Mucosa of stomach (tissue), 1 donor: ENCODE results near the gene CCSER1.

Experiments
- H3K27me3 ChIP-seq: one replicate; pipeline ENCODE4 v1.7.0; 2013; ENCODE audit warnings: mild to moderate bottlenecking, low read length; ENCODE audit not compliant: control insufficient read depth, insufficient read depth
- H3K36me3 ChIP-seq: one replicate; pipeline ENCODE4 v1.7.0; 2013; ENCODE audit warnings: low read length; ENCODE audit not compliant: control insufficient read depth, insufficient read depth
- H3K4me1 ChIP-seq: one replicate; pipeline ENCODE4 v1.7.0; 2013; ENCODE audit warnings: mild to moderate bottlenecking, low read length; ENCODE audit not compliant: control insufficient read depth, insufficient read depth
- H3K4me3 ChIP-seq: one replicate; pipeline ENCODE4 v1.7.0; 2013; ENCODE audit warnings: low read length
- H3K9ac ChIP-seq: one replicate; pipeline ENCODE4 v1.7.0; 2013; ENCODE audit warnings: mild to moderate bottlenecking, low read length, moderate library complexity
- H3K9me3 ChIP-seq: one replicate; pipeline ENCODE4 v1.7.0; 2013; ENCODE audit warnings: mild to moderate bottlenecking, low read length, moderate library complexity; ENCODE audit not compliant: control insufficient read depth
- donor health status: Pancreatic carcinoma.

The CCSER1 gene

GRCh38 chr4:90211174-90211573, 84.0 kb downstream of the CCSER1 start:
- H3K4me1 ChIP-seq = peaks cover 11% of the 10 kb centered on the region
- no peaks in the 10 kb centered on the region for H3K36me3 ChIP-seq
- no peak overlapping the region for H3K4me3 ChIP-seq
- H3K9ac ChIP-seq = no peak overlapping the region
- H3K27me3 ChIP-seq = no peaks in the 10 kb centered on the region
- no peaks in the 10 kb centered on the region for H3K9me3 ChIP-seq

- no peaks in the 10 kb centered on the region for H3K27me3 ChIP-seq
- H3K9me3 ChIP-seq = no peaks in the 10 kb centered on the region
- peaks cover 2% of the 10 kb centered on the region for H3K4me1 ChIP-seq
- H3K9ac ChIP-seq = no peak overlapping the region
- no peak overlapping the region for H3K4me3 ChIP-seq
- H3K36me3 ChIP-seq = no peaks in the 10 kb centered on the region
These were observed 88.1 kb downstream of the CCSER1 start for GRCh38 chr4:90215286-90215685.

DNA sequence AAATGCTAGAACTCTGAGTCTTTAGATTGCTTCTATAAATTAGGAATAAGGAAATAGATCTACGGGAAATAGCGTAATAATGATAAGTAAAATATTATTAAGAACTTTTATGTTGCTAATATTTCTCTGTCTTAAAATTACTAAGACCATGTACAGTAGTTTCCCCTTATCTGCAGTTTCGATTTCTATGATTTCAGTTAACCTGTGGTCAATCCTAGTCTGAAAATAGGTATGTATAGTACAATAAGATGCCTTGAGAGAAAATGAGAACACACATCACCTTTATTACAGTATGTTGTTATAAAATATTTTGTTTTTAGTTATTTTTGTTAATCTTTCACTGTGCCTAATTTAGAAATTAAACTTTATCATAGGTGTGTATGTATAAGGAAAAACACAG, 92.6 kb downstream of the CCSER1 start:
- H3K9me3 ChIP-seq = no peaks in the 10 kb centered on the region
- no peaks in the 10 kb centered on the region for H3K4me1 ChIP-seq
- no peak overlapping the region for H3K9ac ChIP-seq
- no peaks in the 10 kb centered on the region for H3K27me3 ChIP-seq
- H3K4me3 ChIP-seq = no peak overlapping the region
- no peaks in the 10 kb centered on the region for H3K36me3 ChIP-seq

DNA sequence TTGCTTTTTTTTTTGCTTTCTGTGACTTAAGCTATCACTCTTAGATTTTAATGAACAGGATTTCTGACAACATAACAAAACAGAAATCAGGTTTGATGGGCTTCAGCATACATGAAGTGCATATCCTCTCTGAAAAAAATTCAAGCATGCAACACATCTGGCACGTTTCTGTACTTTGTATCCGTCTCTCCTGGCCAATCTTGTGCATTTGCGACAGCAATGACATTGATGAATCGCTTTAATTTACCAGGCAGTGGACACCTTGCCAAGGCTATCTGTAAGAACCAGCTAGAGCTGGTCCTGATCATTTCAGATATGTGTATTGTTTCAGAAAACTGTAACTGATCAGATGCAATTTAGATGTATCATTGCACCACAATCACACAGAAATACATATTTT, 93.3 kb downstream of the CCSER1 start:
- Histone ChIP-seq H3K36me3 (no peaks in the 10 kb centered on the region), H3K9ac (no peak overlapping the region), H3K27me3 (no peaks in the 10 kb centered on the region), H3K4me1 (no peaks in the 10 kb centered on the region), H3K9me3 (no peaks in the 10 kb centered on the region), H3K4me3 (no peak overlapping the region)

DNA sequence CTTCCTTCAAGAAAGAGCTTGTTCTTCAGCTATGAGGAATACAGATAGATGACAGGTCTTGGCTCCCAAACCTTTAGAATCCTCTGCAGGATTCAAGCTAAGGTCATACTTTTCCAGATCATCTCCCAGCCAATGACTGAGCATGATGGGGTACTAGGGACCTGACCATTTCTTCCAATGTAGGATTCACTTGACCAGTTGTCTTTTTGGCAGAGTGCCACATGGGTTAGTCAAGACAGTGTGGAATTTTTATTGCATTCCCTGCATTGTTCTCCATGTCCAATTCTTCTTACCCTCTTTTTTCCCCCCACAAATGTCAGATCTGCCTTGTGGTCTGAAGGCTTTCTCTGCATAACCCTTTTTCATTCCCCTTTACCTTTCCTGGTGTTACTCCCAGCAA, 99.5 kb downstream of the CCSER1 start:
- Histone ChIP-seq H3K9me3 (no peaks in the 10 kb centered on the region), H3K4me3 (no peak overlapping the region), H3K9ac (no peak overlapping the region), H3K27me3 (no peaks in the 10 kb centered on the region), H3K36me3 (no peaks in the 10 kb centered on the region), H3K4me1 (no peaks in the 10 kb centered on the region)

- Histone ChIP-seq H3K9me3 (no peaks in the 10 kb centered on the region), H3K27me3 (no peaks in the 10 kb centered on the region), H3K36me3 (no peaks in the 10 kb centered on the region), H3K4me1 (no peaks in the 10 kb centered on the region), H3K4me3 (no peak overlapping the region), H3K9ac (no peak overlapping the region)
These were observed 100.0 kb downstream of the CCSER1 start for GRCh38 chr4:90227177-90227576.

- Histone ChIP-seq H3K36me3 (no peaks in the 10 kb centered on the region), H3K9ac (no peak overlapping the region), H3K4me1 (no peaks in the 10 kb centered on the region), H3K9me3 (no peaks in the 10 kb centered on the region), H3K27me3 (no peaks in the 10 kb centered on the region), H3K4me3 (no peak overlapping the region)
These were observed 107.8 kb downstream of the CCSER1 start for GRCh38 chr4:90234916-90235547.

DNA sequence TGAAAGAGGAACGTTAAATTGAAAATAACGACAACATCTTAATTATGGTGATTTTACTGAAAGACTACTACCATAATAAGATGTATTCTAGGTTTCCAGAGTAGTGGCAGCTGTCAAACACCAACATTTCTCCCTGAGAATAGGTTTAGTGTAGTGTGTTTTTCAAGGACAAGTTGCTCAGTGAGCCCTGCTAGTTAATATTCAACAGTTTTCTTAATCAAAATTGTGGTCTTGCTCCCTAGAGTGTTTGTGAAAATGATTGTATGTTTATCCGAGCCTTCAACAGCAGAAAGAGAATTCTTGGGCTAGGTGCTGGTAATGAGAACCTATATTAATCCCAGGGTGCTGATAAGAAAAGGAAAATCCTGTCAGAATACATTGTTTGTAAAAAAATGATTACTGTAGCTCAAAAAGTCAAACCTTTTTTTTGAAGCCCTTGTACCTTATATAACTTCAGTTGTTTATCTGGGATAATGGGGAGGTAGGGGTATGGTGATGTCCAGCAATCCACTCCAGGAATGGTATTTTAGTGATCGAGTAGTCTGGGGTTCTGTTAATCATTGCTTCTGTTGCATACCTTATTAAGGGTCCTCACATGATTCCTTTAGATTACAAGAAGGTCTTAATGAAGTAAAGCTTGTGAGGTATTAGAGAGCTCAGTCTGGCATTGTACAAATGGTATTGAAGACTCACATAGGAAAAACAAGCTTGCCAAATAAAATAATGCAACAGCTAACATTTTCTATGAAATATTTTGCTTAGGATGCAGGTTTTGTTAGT, 110.7 kb downstream of the CCSER1 start:
- no peaks in the 10 kb centered on the region for H3K4me1 ChIP-seq
- H3K27me3 ChIP-seq = no peaks in the 10 kb centered on the region
- no peaks in the 10 kb centered on the region for H3K9me3 ChIP-seq
- no peak overlapping the region for H3K4me3 ChIP-seq
- H3K9ac ChIP-seq = no peak overlapping the region
- no peaks in the 10 kb centered on the region for H3K36me3 ChIP-seq

DNA sequence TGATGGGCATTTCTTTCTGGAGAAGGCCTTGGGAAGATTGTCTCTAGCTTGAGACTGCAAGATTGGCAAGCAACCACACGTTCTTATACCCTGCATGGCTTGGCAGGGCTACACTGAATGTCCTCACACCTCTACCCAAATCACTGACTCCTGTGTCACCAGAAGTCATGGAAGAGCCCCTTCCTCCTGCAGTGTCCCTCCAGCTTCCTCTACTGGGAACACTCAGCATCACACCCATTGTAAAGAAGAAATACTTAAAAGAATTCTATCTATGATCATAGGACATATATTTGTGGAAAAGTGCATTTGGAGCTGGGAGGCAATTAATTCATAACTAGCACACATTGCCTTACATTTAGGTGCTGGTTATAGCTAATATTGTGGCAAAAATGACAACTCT, 113.1 kb downstream of the CCSER1 start:
- no peaks in the 10 kb centered on the region for H3K36me3 ChIP-seq
- H3K9me3 ChIP-seq = no peaks in the 10 kb centered on the region
- no peaks in the 10 kb centered on the region for H3K27me3 ChIP-seq
- H3K9ac ChIP-seq = no peak overlapping the region
- H3K4me1 ChIP-seq = no peaks in the 10 kb centered on the region
- H3K4me3 ChIP-seq = no peak overlapping the region

DNA sequence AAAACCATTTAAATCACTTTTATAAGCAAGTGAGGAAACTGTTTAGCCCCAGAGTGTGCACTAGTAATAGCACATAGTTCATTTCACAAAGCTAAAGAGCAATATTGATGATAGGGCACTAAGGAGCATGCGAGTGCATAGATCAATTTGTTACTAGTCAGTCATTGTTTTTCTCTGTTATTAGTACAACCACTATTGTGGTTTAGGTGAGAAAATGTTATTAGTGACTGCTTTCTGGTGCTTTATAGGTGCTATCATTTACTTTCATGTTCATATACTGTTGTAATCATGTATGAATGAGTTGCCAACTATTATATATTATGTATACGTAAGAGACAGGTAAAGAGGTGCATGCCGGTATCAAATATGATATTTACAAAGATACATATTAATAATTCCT, 113.8 kb downstream of the CCSER1 start:
- Histone ChIP-seq H3K4me1 (no peaks in the 10 kb centered on the region), H3K27me3 (no peaks in the 10 kb centered on the region), H3K9ac (no peak overlapping the region), H3K4me3 (no peak overlapping the region), H3K36me3 (no peaks in the 10 kb centered on the region), H3K9me3 (no peaks in the 10 kb centered on the region)

GRCh38 chr4:90245837-90246236, 118.6 kb downstream of the CCSER1 start:
- Histone ChIP-seq H3K9me3 (no peaks in the 10 kb centered on the region), H3K9ac (no peak overlapping the region), H3K36me3 (no peaks in the 10 kb centered on the region), H3K4me1 (peaks cover 5% of the 10 kb centered on the region), H3K4me3 (no peak overlapping the region), H3K27me3 (no peaks in the 10 kb centered on the region)

DNA sequence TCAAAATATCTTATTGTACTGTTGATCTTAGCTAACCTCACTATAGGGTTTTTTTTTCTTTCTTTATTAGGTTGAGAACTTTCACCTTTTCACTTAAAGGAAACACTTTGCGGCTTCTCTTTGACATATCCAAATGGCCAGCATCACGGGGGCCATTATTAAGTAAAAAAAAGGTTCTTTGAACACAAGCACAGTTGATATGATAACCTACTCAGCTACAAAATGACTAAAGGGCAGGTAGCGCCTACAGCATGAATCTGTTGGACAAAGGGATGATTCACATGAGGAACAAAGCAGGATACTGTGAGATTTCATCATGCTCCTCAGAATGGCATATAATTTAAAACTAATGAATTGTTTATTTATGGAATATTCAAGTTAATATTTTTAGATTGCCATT, 119.6 kb downstream of the CCSER1 start:
- H3K4me3 ChIP-seq = no peak overlapping the region
- H3K9me3 ChIP-seq = no peaks in the 10 kb centered on the region
- peaks cover 5% of the 10 kb centered on the region for H3K4me1 ChIP-seq
- H3K36me3 ChIP-seq = no peaks in the 10 kb centered on the region
- H3K9ac ChIP-seq = no peak overlapping the region
- no peaks in the 10 kb centered on the region for H3K27me3 ChIP-seq
